Activated CD4-positive, alpha-beta T cell treated with anti-CD3 and anti-CD28 coated beads, Interleukin-2, amount 10 ng/mL, durations not matched to agents 24 days and 14 days (primary cell): ENCODE data around the gene SPTLC2. TPM values are rescaled to one million over a fixed set of nuclear protein-coding genes. Genes with fewer than 3 reads are reported as not detected.

Source experiments
- DNase-seq: peaks from one replicate; pipeline ENCODE4 v3.0.0; 2022
- H3K27ac Mint-ChIP-seq: one replicate; pipeline ENCODE4 v1.8.0; 2022; ENCODE audit warnings: mild to moderate bottlenecking, mixed read lengths
- H3K27me3 Mint-ChIP-seq: one replicate; pipeline ENCODE4 v1.8.0; 2022; ENCODE audit warnings: mixed read lengths
- H3K36me3 Mint-ChIP-seq: one replicate; pipeline ENCODE4 v1.8.0; 2022; ENCODE audit warnings: low read depth, mild to moderate bottlenecking, mixed read lengths
- H3K4me1 Mint-ChIP-seq: one replicate; pipeline ENCODE4 v1.8.0; 2021; ENCODE audit warnings: mixed read lengths
- H3K4me3 Mint-ChIP-seq: one replicate; pipeline ENCODE4 v1.8.0; 2022; ENCODE audit warnings: mild to moderate bottlenecking, moderate library complexity, mixed read lengths
- H3K9me3 Mint-ChIP-seq: one replicate; pipeline ENCODE4 v1.8.0; 2021; ENCODE audit warnings: mixed read lengths
- intact Hi-C: fragments of 100-400 bp; cut with micrococcal nuclease; formaldehyde crosslinking; loops from one replicate; pipeline ENCODE4 v1.15.1; 2023
- total RNA-seq: library from RNA; stranded (reverse); gene quantifications from 2 replicates; pipeline ENCODE4 v1.2.3, GENCODE V29; 2022

Gene SPTLC2
- total RNA-seq, 1 donor from 2014 or later: 26.6 TPM

DNA sequence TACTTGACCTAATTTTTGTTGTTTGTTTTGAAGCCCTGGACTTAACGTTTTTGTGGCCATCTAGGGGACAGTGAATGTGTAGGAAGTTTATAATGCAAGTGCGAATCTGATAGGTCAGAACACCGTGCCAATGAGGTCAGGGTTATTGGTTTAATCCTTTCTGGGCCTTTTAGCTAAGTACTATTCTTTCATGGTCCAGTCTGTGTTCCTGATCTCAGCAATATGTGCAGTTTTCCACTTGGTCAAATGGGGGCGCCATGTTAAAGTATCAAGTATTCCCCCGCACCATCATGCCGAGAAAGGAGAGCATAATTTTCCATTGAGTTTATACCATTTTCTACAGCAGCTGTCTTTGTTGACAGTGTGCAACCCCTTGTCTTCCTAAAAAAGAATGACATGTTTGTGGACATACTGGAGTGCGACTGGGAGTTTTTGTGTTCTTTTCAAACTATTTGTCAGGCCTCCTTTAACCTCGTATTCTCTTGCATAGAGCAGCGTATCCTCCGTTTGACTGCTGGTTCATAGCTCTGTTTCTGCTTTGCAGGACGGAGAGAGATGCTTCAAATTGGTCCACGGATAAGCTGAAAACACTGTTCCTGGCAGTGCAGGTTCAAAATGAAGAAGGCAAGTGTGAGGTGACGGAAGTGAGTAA, 157.2 kb downstream of the SPTLC2 start:
- Mint-ChIP-seq H3K9me3 (no peaks in the 10 kb centered on the region), H3K4me3 (peak overlapping the region; percentile 100), H3K4me1 (peaks cover 24% of the 10 kb centered on the region), H3K36me3 (peaks cover 52% of the 10 kb centered on the region), H3K27me3 (no peaks in the 10 kb centered on the region), H3K27ac (peak overlapping the region; percentile 100)
- intact Hi-C loops: loop anchor here (2.0 to 10.0 kb wide), 4 partner anchors 92 to 1794 kb away; partner anchors contain the start of genes ANGEL1, ERG28 and TTLL5
- DNase-seq: peak; percentile 91

DNA sequence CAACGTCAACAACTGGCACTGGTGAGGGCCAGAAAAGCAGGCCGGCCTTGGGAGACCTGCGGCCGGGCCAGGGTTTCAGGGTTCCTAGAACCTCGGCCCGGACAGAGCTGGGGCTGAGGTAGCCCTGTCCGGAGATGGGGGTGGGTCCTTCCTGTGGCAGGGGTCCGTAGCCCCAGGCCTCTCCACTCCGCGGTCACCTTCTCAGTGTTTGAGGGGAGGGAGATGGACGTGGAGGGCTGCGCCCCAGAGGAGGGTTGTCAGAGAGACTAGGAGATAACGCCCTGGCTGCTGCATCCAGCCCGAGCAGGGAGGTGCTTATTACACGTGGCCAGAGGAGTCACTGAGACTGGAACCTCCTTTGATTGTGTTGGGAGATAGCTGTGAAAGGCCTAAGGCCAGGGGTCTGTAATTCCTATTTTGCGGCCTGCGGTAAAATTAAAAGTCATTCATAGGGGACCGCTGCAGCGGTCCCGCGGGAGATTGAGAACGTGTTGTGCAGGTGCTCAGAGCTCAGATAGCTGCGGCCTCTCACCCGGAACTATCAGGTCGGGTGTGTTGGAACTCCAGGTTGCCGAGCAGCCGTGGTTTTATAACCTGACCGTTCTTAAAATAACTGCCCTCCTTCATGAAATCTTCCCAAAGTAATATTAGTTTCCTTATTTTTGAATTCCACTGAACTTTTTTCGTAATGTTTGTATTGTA, 158.0 kb downstream of the SPTLC2 start:
- H3K9me3 Mint-ChIP-seq: no peaks in the 10 kb centered on the region
- H3K4me3 Mint-ChIP-seq: peak overlapping the region; percentile 100
- no peaks in the 10 kb centered on the region for H3K27me3 Mint-ChIP-seq
- peaks cover 24% of the 10 kb centered on the region for H3K4me1 Mint-ChIP-seq
- peaks cover 45% of the 10 kb centered on the region for H3K36me3 Mint-ChIP-seq
- DNase-seq: peak; percentile 82
- intact Hi-C loops: loop anchor here (1.0 to 10.0 kb wide), 7 partner anchors 92 to 1794 kb away; partner anchors contain the start of genes ADCK1, ANGEL1, CIPC and ERG28
- peak overlapping the region; percentile 100 for H3K27ac Mint-ChIP-seq

DNA sequence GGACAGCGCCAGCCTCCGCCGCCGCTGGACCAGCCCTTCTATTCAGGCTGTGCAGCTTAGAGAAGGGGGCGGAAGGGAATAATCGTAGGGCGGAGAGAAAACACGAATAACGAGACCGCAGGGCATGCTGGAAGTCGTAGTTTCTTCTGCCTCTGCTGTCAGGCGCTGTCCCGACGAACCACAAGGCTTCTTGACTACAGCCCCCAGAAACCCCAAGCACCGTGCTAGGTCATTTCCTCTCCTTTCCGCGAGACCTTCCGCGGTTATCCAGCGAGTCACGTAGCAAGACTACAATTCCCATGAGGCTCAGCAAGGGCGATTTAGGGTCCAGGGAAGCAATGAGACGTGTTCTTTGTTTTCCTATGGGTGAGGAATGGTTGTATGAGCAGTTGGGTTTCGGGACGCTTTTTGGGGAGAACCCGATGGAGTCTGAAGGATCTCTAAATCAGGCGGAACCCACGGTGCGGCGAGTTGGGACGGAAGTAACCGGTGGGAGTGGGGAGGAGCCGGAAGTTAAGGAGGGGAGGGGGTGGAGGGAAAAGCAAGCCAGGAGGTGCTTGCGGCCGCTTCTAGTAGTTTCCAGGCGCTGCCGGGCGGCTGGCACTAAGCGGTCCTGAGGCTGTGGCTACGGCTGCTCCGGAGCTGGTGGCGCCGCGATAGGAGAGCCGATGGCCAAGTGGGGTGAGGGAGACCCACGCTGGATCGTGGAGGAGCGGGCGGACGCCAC, 158.8 kb downstream of the SPTLC2 start, which contains the start of the genes AHSA1 and VIPAS39:
Gene AHSA1 (plus strand): TSS at position 572 of the 727 bp plus-strand sequence. CDS start 97 bp downstream, at position 669.
Gene VIPAS39 (minus strand): TSS at position 80 of the 727 bp plus-strand sequence. CDS start 3,499 bp downstream, outside the sequence.
- Mint-ChIP-seq H3K4me3 (peak within 1 kb of the TSS; percentile 100), H3K27me3 (no peaks in the 10 kb centered on the region), H3K4me1 (peaks cover 27% of the 10 kb centered on the region), H3K36me3 (peaks cover 44% of the 10 kb centered on the region), H3K27ac (peak within 1 kb of the TSS; percentile 100), H3K9me3 (no peaks in the 10 kb centered on the region)
- DNase-seq: peak; percentile 98
- intact Hi-C loops: loop anchor here (1.0 to 10.0 kb wide), 12 partner anchors 80 to 1793 kb away; partner anchors contain the start of genes ADCK1, ALKBH1, ANGEL1 and CIPC

DNA sequence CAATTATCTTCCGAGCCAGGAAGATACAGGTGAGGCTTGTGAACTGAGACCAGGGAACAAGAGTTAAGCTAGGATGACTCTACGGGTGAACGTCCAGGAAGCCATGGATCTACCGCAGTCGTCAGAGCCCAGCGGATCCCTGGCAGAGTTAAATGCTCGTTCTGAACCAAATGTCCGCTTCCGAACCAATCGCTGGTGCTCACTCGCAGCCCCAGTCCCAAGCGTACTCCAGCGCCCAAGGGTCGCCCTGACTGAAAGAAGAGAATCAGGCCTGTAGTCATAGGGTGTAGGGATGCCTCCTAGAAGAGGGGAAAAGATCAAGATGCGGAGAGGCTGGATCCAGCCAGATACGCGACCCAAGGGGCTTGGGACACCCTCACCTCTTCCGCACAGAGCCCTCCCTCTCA, 159.3 kb downstream of the SPTLC2 start:
- H3K4me1 Mint-ChIP-seq: peaks cover 27% of the 10 kb centered on the region
- no peak for DNase-seq
- H3K27me3 Mint-ChIP-seq: no peaks in the 10 kb centered on the region
- intact Hi-C loops: loop anchor here (1.0 to 10.0 kb wide), 8 partner anchors 80 to 1792 kb away; partner anchors contain the start of genes ALKBH1, ANGEL1, ERG28 and GSTZ1
- H3K27ac Mint-ChIP-seq: peak overlapping the region; percentile 100
- H3K4me3 Mint-ChIP-seq: peak overlapping the region; percentile 100
- peaks cover 39% of the 10 kb centered on the region for H3K36me3 Mint-ChIP-seq
- H3K9me3 Mint-ChIP-seq: no peaks in the 10 kb centered on the region

Other genes with a start within 250 kb of the SPTLC2 start
- gene TMED8, start 239.5 kb downstream of the SPTLC2 start, total RNA-seq: 31.1 and 32.1 TPM in 2 replicates
- gene SAMD15, start 239.3 kb downstream of the SPTLC2 start, total RNA-seq: 0.28 and 0.63 TPM in 2 replicates
- 0.19 and 0.40 TPM in 2 replicates for gene NOXRED1, start 193.1 kb downstream of the SPTLC2 start, total RNA-seq
- 17.7 and 18.5 TPM in 2 replicates for gene VIPAS39, start 159.0 kb downstream of the SPTLC2 start, total RNA-seq
- gene AHSA1, start 158.5 kb downstream of the SPTLC2 start, total RNA-seq: 418 and 441 TPM in 2 replicates
- 0.07 and 0.12 TPM in 2 replicates for gene ISM2, start 117.8 kb downstream of the SPTLC2 start, total RNA-seq
- 17.9 and 19.2 TPM in 2 replicates for gene ALKBH1, start 91.4 kb upstream of the SPTLC2 start, total RNA-seq
- gene SLIRP, start 91.5 kb upstream of the SPTLC2 start, total RNA-seq: 184 and 190 TPM in 2 replicates
- 121 TPM in 2 replicates for gene SNW1, start 144.5 kb upstream of the SPTLC2 start, total RNA-seq
- gene ADCK1, start 183.5 kb upstream of the SPTLC2 start, total RNA-seq: 4.9 and 5.3 TPM in 2 replicates